CD4-positive, alpha-beta T cell treated with Interleukin-4 for 1 hour (primary cell): ENCODE data around the gene IKZF3.
"Not testable (repeated sequence)": the region's sequence is repeated elsewhere in the genome, so short reads cannot be mapped to it uniquely, and the experiment has no call there.

Source experiments
- DNase-seq, 2 donors: peaks; one replicate each; pipeline ENCODE4 v3.0.0-alpha.2; 2020 to 2022

IKZF3 gene

GRCh38 chr17:39863918-39864746 lies at the start of gene IKZF3:
TSS of gene IKZF3 (minus strand) at chr17:39864312. CDS start at chr17:39864126, 186 bp downstream.
- peak; percentile 88 to 91 for DNase-seq

GRCh38 chr17:39908789-39909352 lies 44.8 kb upstream of the IKZF3 start:
- DNase-seq, result no peak

- no peak for DNase-seq
These were observed 40.8 kb upstream of the IKZF3 start for GRCh38 chr17:39904990-39905288.

GRCh38 chr17:39903158-39903884 lies 39.2 kb upstream of the IKZF3 start:
- peak in 1 of 2 donors; percentile 31 for DNase-seq

- DNase-seq, result not testable (repeated sequence)
These were observed 37.9 kb upstream of the IKZF3 start for GRCh38 chr17:39902027-39902426.

- DNase-seq, result no peak
These were observed 35.1 kb upstream of the IKZF3 start for GRCh38 chr17:39899215-39899614.

- no peak for DNase-seq
These were observed 34.0 kb upstream of the IKZF3 start for GRCh38 chr17:39898088-39898487.

- DNase-seq, result no peak
These were observed 30.7 kb upstream of the IKZF3 start for GRCh38 chr17:39894681-39895376.

- no peak for DNase-seq
These were observed 25.1 kb upstream of the IKZF3 start for GRCh38 chr17:39889200-39889599.

- DNase-seq, result no peak
These were observed 23.0 kb upstream of the IKZF3 start for GRCh38 chr17:39887078-39887477.

- not testable (repeated sequence) for DNase-seq
These were observed 22.0 kb upstream of the IKZF3 start for GRCh38 chr17:39886102-39886501.

- no peak for DNase-seq
These were observed 8.6 kb upstream of the IKZF3 start for GRCh38 chr17:39872751-39873150.

GRCh38 chr17:39871801-39872200 lies 7.7 kb upstream of the IKZF3 start:
- no peak for DNase-seq

GRCh38 chr17:39870776-39871175 lies 6.7 kb upstream of the IKZF3 start:
- no peak for DNase-seq

GRCh38 chr17:39868554-39868942 lies 4.4 kb upstream of the IKZF3 start:
- DNase-seq, result no peak

GRCh38 chr17:39867880-39868553 lies 3.9 kb upstream of the IKZF3 start, which contains the start of gene ZPBP2:
TSS of gene ZPBP2 (plus strand) at chr17:39868202. CDS start at chr17:39868355, 153 bp downstream.
- peak in 1 of 2 donors; percentile 48 for DNase-seq

GRCh38 chr17:39867084-39867879 lies 3.2 kb upstream of the IKZF3 start:
- DNase-seq, result peak; percentile 75 to 87

- DNase-seq, result no peak
These were observed 2.1 kb upstream of the IKZF3 start for GRCh38 chr17:39866013-39866730.

- no peak for DNase-seq
These were observed 731 bp downstream of the IKZF3 start for GRCh38 chr17:39863244-39863917.

GRCh38 chr17:39861235-39861634 lies 2.9 kb downstream of the IKZF3 start:
- peak in 1 of 2 donors; percentile 31 for DNase-seq
